Subcutaneous abdominal adipose tissue (tissue), 5 donors: ENCODE measurements around the gene C1QTNF8.

Experiments used
- H3K27ac ChIP-seq: one replicate; pipeline ENCODE4 v1.7.0; 2013; ENCODE audit warnings: low read depth, mild to moderate bottlenecking, inconsistent platforms, low read length, moderate library complexity
- H3K27me3 ChIP-seq, 5 donors: one replicate each; pipeline ENCODE4 v1.7.0; 2013; ENCODE audit warnings: low read length in 5 of 5, inconsistent platforms in 1 of 5; ENCODE audit not compliant: control insufficient read depth in 5 of 5, insufficient read depth in 4 of 5
- H3K36me3 ChIP-seq, 5 donors: one replicate each; pipeline ENCODE4 v1.7.0; 2013; ENCODE audit warnings: low read length in 5 of 5; ENCODE audit not compliant: control insufficient read depth in 5 of 5, insufficient read depth in 5 of 5
- H3K4me1 ChIP-seq, 5 donors: one replicate each; pipeline ENCODE4 v1.7.0; 2013; ENCODE audit warnings: low read length in 5 of 5, mild to moderate bottlenecking in 3 of 5, moderate library complexity in 1 of 5; ENCODE audit not compliant: control insufficient read depth in 5 of 5, insufficient read depth in 5 of 5
- H3K4me3 ChIP-seq, 5 donors: one replicate each; pipeline ENCODE4 v1.7.0; 2013; ENCODE audit warnings: low read length in 5 of 5, low read depth in 1 of 5
- H3K9ac ChIP-seq, 5 donors: one replicate each; pipeline ENCODE4 v1.7.0; 2013; ENCODE audit warnings: low read length in 5 of 5, mild to moderate bottlenecking in 4 of 5, moderate library complexity in 3 of 5
- H3K9me3 ChIP-seq, 5 donors: one replicate each; pipeline ENCODE4 v1.7.0; 2013; ENCODE audit warnings: low read length in 5 of 5; ENCODE audit not compliant: control insufficient read depth in 5 of 5
- donor health status: healthy.
- donor health status: healthy.
- donor health status: healthy.
- donor health status: healthy.
- donor health status: healthy.

Gene C1QTNF8

DNA sequence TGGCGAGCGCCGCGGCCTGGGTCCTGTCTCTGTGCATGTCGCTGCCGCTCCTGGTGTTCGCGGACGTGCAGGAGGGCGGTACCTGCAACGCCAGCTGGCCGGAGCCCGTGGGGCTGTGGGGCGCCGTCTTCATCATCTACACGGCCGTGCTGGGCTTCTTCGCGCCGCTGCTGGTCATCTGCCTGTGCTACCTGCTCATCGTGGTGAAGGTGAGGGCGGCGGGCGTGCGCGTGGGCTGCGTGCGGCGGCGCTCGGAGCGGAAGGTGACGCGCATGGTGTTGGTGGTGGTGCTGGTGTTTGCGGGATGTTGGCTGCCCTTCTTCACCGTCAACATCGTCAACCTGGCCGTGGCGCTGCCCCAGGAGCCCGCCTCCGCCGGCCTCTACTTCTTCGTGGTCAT is 16.7 kb downstream of the C1QTNF8 start:
- H3K9me3 ChIP-seq = peaks cover 0 to 9% (median 8%) of the 10 kb centered on the region in 5 donors
- no peaks in the 10 kb centered on the region for H3K4me1 ChIP-seq
- no peak overlapping the region for H3K4me3 ChIP-seq
- H3K9ac ChIP-seq = no peak overlapping the region
- H3K36me3 ChIP-seq = no peaks in the 10 kb centered on the region
- no peak overlapping the region for H3K27ac ChIP-seq
- H3K27me3 ChIP-seq = peaks cover 31 to 76% (median 54%) of the 10 kb centered on the region in 5 donors

DNA sequence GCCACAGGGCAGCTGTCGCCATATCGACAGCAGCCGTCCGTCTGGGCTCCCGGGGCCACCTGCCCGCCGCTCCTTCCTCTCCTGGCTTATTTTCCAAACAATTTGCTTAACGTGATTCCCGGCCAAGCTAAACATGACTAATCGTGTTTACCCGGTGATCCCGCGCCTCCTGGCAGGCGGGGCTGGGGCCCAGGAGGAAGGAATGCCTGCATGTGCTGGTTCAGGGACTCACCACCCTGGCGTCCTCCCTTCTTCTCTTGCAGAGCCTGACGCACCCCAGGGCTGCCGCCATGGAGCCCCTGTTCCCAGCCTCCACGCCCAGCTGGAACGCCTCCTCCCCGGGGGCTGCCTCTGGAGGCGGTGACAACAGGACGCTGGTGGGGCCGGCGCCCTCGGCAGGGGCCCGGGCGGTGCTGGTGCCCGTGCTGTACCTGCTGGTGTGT is 17.4 kb downstream of the C1QTNF8 start:
- no peaks in the 10 kb centered on the region for H3K36me3 ChIP-seq
- peaks cover 0 to 1% (median under 1%) of the 10 kb centered on the region in 5 donors for H3K9me3 ChIP-seq
- no peak overlapping the region for H3K9ac ChIP-seq
- no peak overlapping the region for H3K4me3 ChIP-seq
- H3K4me1 ChIP-seq = no peaks in the 10 kb centered on the region
- peaks cover 38 to 76% (median 56%) of the 10 kb centered on the region in 5 donors for H3K27me3 ChIP-seq
- no peak overlapping the region for H3K27ac ChIP-seq

DNA sequence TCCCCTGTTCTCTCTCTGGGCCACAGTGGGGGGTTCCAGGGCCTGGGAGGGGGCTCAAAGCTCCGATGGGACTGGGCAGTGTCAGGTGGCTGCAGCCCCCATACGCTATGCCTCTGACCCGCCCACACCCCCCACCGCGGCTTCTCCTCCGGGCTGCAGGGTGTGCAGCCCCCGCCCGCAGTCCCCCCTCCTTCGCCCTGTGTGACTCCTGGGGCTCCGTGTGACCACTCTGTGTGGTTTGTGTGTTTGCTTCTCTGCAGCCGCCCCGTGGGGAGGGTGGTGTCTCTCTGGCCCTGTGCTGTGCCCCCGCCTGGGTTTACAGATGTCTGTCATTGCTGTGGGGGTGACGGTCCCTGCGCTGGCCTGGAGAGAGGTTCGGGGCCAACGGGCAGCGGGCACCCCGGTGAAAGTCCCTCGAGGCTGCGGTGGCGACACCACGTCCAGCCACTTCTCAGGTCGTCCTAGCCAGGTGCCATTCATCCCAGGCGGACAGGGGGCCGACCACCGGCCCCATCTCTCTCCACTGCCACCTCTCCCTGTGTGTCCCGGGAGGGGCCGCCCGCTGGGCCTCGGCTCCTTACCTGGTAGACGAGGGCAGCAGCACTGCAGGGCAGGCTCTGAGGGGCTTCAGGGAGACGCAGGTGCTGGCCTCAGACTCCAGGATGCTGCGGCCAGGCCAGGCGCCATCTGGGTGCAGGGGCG is 18.0 kb downstream of the C1QTNF8 start:
- Histone ChIP-seq H3K4me1 (no peaks in the 10 kb centered on the region), H3K27me3 (peaks cover 43 to 76% (median 58%) of the 10 kb centered on the region in 5 donors), H3K36me3 (no peaks in the 10 kb centered on the region), H3K9ac (no peak overlapping the region), H3K4me3 (no peak overlapping the region), H3K27ac (no peak overlapping the region), H3K9me3 (no peaks in the 10 kb centered on the region)

DNA sequence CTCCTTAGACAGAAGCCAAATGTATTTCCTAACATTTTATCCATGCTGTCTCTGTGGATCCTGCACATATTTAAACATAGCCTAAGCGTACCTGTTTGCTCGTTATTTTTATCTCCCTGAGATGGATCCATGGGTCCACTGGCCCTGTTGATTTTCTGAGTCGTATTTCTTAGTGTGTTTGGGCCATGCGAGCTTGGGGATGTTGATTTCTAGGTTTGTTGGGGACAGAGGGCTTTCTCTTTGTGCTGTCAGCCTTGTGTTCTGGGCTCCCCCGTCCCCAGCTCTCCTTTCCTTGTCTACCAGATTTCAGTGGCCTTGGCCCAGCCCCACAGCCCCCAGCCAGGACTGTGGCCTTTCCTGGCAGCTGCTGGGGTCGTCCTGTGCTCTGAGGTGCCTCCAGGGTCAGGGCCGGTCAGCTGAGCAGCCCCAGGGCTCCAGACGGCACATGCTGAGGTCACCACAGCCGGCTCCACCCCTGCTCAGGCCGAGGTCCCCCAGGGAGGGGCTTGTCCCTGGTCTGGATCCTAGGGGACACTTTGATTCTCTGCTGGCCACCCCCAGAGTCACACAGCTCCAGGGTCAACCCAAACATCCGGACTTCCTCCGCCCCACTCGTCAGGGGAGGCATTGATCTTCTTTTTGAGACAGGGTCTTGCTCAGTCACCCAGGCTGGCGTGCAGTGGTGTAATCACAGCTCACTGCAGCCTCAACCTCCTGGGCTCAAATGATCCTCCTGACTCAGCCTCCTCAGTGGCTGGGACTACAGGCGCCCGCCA is 19.1 kb downstream of the C1QTNF8 start:
- H3K9me3 ChIP-seq = no peaks in the 10 kb centered on the region
- no peak overlapping the region for H3K9ac ChIP-seq
- H3K4me1 ChIP-seq = no peaks in the 10 kb centered on the region
- peaks cover 36 to 73% (median 53%) of the 10 kb centered on the region in 5 donors for H3K27me3 ChIP-seq
- no peak overlapping the region for H3K27ac ChIP-seq
- no peaks in the 10 kb centered on the region for H3K36me3 ChIP-seq
- H3K4me3 ChIP-seq = no peak overlapping the region

DNA sequence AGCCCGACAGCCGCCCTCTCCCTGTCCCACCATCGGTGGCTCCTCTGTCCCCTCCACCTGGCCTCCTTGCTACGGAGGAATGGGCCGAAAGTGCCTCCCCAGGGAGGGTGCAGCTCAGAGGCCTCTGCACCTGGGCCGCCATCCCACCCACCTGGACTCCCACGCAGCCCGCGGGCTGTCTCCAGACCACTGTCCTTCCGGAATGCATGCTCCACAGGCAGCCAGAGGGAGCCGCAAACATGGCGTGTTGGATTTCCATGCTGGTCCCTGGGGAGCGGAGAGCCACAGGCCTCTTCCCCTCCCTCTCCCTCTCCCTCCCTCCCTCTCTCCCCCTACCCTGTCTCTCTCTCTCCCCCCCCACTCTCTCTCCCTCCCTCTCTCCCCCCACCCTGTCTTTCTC is 20.5 kb downstream of the C1QTNF8 start:
- Histone ChIP-seq H3K9me3 (no peaks in the 10 kb centered on the region), H3K27ac (no peak overlapping the region), H3K36me3 (no peaks in the 10 kb centered on the region), H3K4me3 (no peak overlapping the region), H3K9ac (no peak overlapping the region), H3K27me3 (peaks cover 28 to 73% (median 50%) of the 10 kb centered on the region in 5 donors), H3K4me1 (no peaks in the 10 kb centered on the region)

DNA sequence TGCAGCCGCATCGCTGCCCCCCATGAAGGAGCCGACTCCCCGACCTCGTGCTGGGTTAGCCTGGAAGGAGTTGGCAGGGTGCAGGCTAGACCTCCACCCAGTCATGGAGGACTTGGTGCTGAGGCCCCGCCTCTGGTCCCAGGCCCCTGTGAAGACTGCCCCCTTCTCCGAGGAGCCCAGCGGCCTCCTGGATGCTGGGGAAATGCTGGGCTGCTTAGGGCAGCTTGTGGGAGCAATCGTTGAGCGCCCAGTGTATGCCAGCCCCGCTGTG is 21.7 kb downstream of the C1QTNF8 start:
- H3K27me3 ChIP-seq = peaks cover 33 to 84% (median 51%) of the 10 kb centered on the region in 5 donors
- no peaks in the 10 kb centered on the region for H3K9me3 ChIP-seq
- no peaks in the 10 kb centered on the region for H3K4me1 ChIP-seq
- H3K36me3 ChIP-seq = no peaks in the 10 kb centered on the region
- H3K27ac ChIP-seq = no peak overlapping the region
- no peak overlapping the region for H3K9ac ChIP-seq
- H3K4me3 ChIP-seq = no peak overlapping the region

DNA sequence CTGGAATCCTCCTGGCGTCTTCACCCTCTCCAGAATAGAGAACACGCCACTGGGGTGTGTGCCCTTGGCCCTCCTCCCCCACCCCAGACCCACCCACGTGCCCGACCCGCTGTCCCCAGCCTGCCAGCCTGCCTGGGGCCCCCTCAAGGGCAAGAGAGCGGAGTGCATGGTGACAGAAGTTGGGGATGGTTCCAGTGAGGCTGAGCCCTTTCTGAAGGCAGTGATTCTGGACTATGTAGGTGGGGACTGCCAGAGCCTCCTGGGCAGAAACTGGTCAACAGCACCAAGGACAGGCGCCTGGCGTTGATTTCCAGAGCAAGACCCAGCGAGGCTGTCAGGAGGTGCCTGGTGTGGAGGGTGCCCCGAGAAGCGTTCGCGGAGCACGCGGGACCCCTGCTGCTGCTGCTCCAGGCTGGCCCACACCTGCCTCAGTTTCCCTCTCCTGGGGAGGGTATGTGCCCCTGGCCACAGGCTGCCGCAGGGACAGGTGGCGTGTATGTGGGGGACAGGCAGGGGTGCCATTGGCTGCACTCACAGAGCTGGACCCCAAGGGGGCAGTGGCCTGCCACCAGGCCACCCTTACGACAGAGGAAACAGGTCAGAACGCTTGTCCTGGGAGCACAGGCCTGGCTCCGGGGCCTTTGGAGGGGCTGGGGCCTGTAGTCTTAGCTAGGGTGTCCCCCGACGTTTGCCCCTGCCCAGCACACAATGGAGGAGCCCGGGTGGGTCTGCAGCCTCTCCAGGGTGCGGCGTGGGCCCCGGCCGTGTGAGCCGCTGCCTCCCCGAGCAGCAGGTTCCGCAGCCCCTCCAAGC is 22.3 kb downstream of the C1QTNF8 start:
- Histone ChIP-seq H3K4me3 (no peak overlapping the region), H3K9me3 (no peaks in the 10 kb centered on the region), H3K27me3 (peaks cover 35 to 85% (median 50%) of the 10 kb centered on the region in 5 donors), H3K4me1 (no peaks in the 10 kb centered on the region), H3K36me3 (no peaks in the 10 kb centered on the region), H3K9ac (no peak overlapping the region), H3K27ac (no peak overlapping the region)

DNA sequence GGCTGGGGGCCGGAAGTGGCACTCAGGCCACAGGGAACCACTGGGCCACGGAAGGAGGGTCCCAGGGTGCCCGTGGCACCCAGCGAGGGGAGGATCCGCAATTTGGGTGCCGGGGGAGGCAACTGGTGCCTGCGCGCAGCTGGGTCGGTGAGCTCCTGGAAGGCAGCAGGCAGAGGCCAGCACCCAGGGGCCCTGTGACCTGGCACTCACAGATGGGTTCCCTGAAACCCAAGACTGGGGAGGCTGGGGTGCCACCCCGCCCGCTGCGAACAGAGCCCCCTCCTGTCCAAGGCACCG is 22.8 kb downstream of the C1QTNF8 start:
- no peaks in the 10 kb centered on the region for H3K4me1 ChIP-seq
- H3K4me3 ChIP-seq = no peak overlapping the region
- H3K27ac ChIP-seq = no peak overlapping the region
- no peak overlapping the region for H3K9ac ChIP-seq
- peaks cover 39 to 85% (median 52%) of the 10 kb centered on the region in 5 donors for H3K27me3 ChIP-seq
- H3K36me3 ChIP-seq = no peaks in the 10 kb centered on the region
- H3K9me3 ChIP-seq = no peaks in the 10 kb centered on the region

DNA sequence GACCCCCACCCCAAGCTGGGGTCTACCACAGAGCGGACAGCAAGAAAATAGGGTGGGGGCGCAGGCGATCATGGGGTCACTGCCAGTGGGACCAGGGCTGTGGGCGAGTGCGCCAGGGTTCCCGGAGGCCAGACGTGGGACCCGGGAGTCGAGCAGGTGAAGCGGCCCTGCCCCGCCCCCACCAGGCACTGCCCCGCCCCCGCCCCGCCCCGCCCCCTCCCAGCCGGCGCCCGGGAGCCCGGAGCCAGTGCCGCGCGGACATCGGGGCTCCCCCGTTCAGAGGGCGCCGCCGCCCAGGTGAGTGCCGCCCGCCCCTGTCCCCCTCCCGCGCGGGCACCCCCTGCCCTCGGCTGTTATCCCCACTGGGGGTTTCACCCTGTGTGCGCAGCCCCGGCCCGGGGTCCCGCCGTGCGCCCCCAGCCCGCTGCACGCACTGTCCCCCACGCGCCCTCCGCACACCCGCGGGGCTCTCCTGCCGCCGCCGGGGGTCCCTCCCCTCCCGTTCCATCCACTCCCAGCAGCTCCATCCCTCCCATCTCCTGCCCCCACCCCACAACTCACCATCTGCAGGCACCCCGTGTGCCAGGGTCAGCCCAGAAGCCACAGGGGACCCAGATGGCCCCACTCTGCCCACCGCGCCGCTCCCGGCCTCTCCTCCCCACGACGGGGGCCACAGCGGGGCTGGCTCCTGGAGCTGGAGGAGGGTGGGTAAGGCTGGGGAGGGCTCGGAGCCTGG is 23.4 kb downstream of the C1QTNF8 start, which contains the start of gene SSTR5:
SSTR5 (plus strand) TSS at position 222 of the 736 bp plus-strand sequence. CDS start 6,122 bp downstream, outside the sequence.
- H3K9ac ChIP-seq = no peak within 1 kb of the TSS
- H3K27ac ChIP-seq = no peak within 1 kb of the TSS
- H3K36me3 ChIP-seq = no peaks in the 10 kb centered on the region
- H3K9me3 ChIP-seq = no peaks in the 10 kb centered on the region
- H3K27me3 ChIP-seq = peaks cover 39 to 87% (median 57%) of the 10 kb centered on the region in 5 donors
- no peak within 1 kb of the TSS for H3K4me3 ChIP-seq
- no peaks in the 10 kb centered on the region for H3K4me1 ChIP-seq
